HCT116 (cell line): Measurements from ENCODE around the gene ATP5MC3.

Experiments
- JUND ChIP-seq: IDR thresholded peaks from 2 replicates; pipeline ENCODE4 v1.6.1; 2012
- POLR2A ChIP-seq: IDR thresholded peaks from 2 replicates; pipeline ENCODE4 v1.7.0; 2011; ENCODE audit warnings: borderline replicate concordance; ENCODE audit not compliant: insufficient read depth, insufficient read length; ENCODE audit errors: extremely low read depth
- REST ChIP-seq: IDR thresholded peaks from 2 replicates; pipeline ENCODE4 v1.6.1; 2012; ENCODE audit warnings: low read depth
- SIN3A ChIP-seq: IDR thresholded peaks from 2 replicates; pipeline ENCODE4 v1.6.1; 2012; ENCODE audit warnings: low read depth

- TF ChIP-seq SIN3A (no peak), POLR2A (no peak), JUND (no peak), REST (no peak)
Measured at GRCh38 chr2:175175320-175175719, 6.2 kb downstream of the ATP5MC3 start.
